Stomach smooth muscle (tissue), 2 donors: ENCODE data around the gene PHACTR2.
"Not testable (repeated sequence)": the region's sequence is repeated elsewhere in the genome, so short reads cannot be mapped to it uniquely, and the experiment has no call there.

Experiments used
- H3K27ac ChIP-seq: one replicate; pipeline ENCODE4 v1.7.0; 2013; ENCODE audit warnings: mild to moderate bottlenecking, low read length, inconsistent platforms
- H3K27me3 ChIP-seq, 2 donors: one replicate each; pipeline ENCODE4 v1.7.0; 2013; ENCODE audit warnings: low read length in 2 of 2; ENCODE audit not compliant: insufficient read depth in 2 of 2, control insufficient read depth in 1 of 2
- H3K36me3 ChIP-seq, 2 donors: one replicate each; pipeline ENCODE4 v1.7.0; 2013; ENCODE audit warnings: low read length in 2 of 2; ENCODE audit not compliant: control insufficient read depth in 2 of 2, insufficient read depth in 2 of 2
- H3K4me1 ChIP-seq: one replicate; pipeline ENCODE4 v1.7.0; 2013; ENCODE audit warnings: low read length; ENCODE audit not compliant: control insufficient read depth, insufficient read depth
- H3K4me3 ChIP-seq, 2 donors: one replicate each; pipeline ENCODE4 v1.7.0; 2013; ENCODE audit warnings: low read length in 2 of 2
- H3K9ac ChIP-seq, 2 donors: one replicate each; pipeline ENCODE4 v1.7.0; 2013; ENCODE audit warnings: low read length in 2 of 2, mild to moderate bottlenecking in 1 of 2
- H3K9me3 ChIP-seq, 2 donors: one replicate each; pipeline ENCODE4 v1.7.0; 2013; ENCODE audit warnings: low read length in 2 of 2; ENCODE audit not compliant: control insufficient read depth in 2 of 2
- donor health status: healthy.
- donor health status: Pancreatic carcinoma.

Gene PHACTR2

GRCh38 chr6:143721642-143722041 lies 43.9 kb downstream of the PHACTR2 start:
- no peak overlapping the region for H3K4me3 ChIP-seq
- no peaks in the 10 kb centered on the region for H3K9me3 ChIP-seq
- H3K4me1 ChIP-seq: peaks cover 3% of the 10 kb centered on the region
- H3K9ac ChIP-seq: no peak overlapping the region
- H3K27me3 ChIP-seq: no peaks in the 10 kb centered on the region
- H3K36me3 ChIP-seq: peaks cover 0 to 4% of the 10 kb centered on the region in 2 donors
- no peak overlapping the region for H3K27ac ChIP-seq

DNA sequence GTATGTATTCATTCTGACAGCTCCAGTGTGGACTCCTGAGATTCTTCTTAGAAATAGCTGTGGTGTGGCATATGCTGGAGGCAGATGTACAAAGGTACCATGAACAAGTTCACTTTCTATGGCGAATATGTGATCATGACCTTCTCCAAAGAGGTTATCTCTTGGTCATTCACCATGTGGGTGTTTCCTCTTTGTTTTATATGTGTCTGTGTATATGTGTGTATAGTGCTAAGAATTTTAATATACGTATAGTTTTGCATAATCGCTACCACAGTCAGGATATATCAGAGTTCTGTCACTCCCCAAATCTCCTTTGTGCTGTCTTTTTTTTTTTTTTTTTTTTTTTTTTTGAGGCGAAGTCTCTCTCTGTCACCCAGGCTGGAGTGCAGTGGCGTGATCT lies 47.1 kb downstream of the PHACTR2 start:
- no peaks in the 10 kb centered on the region for H3K4me1 ChIP-seq
- H3K27me3 ChIP-seq: no peaks in the 10 kb centered on the region
- peaks cover 0 to 2% of the 10 kb centered on the region in 2 donors for H3K36me3 ChIP-seq
- H3K9ac ChIP-seq: no peak overlapping the region
- no peak overlapping the region for H3K27ac ChIP-seq
- H3K9me3 ChIP-seq: no peaks in the 10 kb centered on the region
- H3K4me3 ChIP-seq: no peak overlapping the region

DNA sequence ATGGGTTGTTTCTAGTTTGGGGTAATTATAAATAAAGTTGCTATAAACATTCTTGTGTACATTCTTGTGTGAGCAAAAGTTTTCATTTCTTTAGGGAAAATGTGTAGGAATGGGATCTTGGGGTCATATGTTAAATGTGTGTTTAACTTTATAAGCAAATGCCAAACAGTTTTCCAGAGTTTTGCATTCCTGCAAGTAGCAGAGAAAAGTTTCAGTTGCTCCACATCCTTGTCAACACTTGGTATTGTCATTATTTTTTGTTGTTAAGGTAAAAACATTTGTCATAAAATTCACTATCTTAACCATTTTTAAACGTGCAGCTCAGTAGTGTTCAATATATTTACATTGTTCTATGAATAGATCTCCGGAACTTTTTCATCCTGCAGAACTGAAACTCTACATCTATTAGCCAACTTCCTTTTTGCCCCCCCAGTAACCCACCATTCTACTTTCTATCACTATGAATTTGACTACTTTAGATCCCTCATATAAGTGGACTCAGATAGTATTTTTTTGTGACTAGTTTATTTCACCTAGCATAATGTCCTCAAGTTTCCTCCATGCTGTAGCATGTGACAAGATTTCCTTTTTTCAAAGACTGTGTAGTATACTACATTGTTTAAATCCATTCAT lies 48.4 kb downstream of the PHACTR2 start:
- H3K27ac ChIP-seq: no peak overlapping the region
- H3K4me1 ChIP-seq: no peaks in the 10 kb centered on the region
- H3K9me3 ChIP-seq: no peaks in the 10 kb centered on the region
- H3K27me3 ChIP-seq: no peaks in the 10 kb centered on the region
- no peaks in the 10 kb centered on the region for H3K36me3 ChIP-seq
- H3K9ac ChIP-seq: no peak overlapping the region
- H3K4me3 ChIP-seq: no peak overlapping the region

DNA sequence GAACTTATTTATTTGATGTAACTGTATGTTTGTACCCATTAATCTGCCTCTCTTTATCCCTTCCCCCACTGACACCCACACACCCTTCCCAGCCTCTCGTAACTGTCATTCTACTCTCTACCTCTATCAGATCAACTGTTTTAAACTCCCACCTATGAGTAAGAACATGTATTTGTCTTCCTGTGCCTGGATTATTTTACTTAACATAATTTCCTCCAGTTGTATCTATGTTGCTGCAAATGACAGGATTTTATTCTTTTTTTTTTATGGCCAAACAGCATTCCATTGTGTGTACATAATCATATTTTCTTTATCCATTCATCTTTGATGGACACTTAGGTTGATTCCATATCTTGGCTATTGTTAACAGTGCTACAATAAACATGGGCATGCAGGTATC lies 49.3 kb downstream of the PHACTR2 start:
- H3K9me3 ChIP-seq: no peaks in the 10 kb centered on the region
- no peak overlapping the region for H3K9ac ChIP-seq
- no peaks in the 10 kb centered on the region for H3K36me3 ChIP-seq
- H3K4me3 ChIP-seq: no peak overlapping the region
- no peaks in the 10 kb centered on the region for H3K27me3 ChIP-seq
- no peaks in the 10 kb centered on the region for H3K4me1 ChIP-seq
- H3K27ac ChIP-seq: no peak overlapping the region

DNA sequence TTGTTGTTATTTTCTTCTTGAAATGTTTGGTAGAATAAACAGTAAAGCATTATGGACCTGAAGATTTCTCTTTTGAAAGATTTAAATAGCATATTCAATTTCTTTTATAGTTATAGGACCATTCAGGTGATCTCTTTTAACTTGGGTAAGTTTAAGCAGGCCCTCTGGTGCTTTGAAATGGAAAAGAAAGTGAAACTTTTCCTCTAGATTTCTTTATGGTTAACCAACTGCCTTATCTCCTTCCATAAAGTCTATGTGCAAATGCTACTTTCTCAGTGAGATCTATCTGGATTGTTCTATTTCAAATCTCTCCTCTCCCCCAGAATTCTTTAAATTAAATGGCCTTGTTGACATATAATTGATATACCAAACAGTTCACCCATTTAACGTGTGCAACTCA lies 54.0 kb downstream of the PHACTR2 start:
- no peak overlapping the region for H3K27ac ChIP-seq

DNA sequence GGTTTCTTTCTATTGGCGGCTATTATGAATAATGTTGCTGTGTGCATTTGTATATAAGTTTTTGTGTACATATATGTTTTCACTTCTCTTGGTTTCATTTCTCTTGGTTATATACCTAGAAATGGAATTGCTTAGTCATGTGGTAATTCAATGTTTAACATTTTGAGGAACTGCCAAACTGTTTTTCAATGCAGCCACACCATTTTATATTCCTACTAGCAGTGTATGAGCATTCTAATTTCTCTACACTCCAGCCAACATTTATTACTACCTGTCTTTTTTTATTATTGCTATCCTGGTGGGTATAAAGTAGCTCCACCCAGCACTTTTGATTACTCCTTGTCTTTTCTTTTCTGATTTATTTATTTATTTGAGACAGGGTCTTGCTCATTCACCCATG lies 54.8 kb downstream of the PHACTR2 start:
- Histone ChIP-seq H3K9me3 (no peaks in the 10 kb centered on the region), H3K27ac (no peak overlapping the region), H3K9ac (no peak overlapping the region), H3K4me3 (no peak overlapping the region), H3K36me3 (no peaks in the 10 kb centered on the region), H3K27me3 (no peaks in the 10 kb centered on the region), H3K4me1 (no peaks in the 10 kb centered on the region)

More for the DNA sequence above, 54.0 kb downstream of the PHACTR2 start:
- no peak overlapping the region for H3K4me3 ChIP-seq
- no peaks in the 10 kb centered on the region for H3K27me3 ChIP-seq
- no peaks in the 10 kb centered on the region for H3K9me3 ChIP-seq
- no peaks in the 10 kb centered on the region for H3K36me3 ChIP-seq
- H3K9ac ChIP-seq: no peak overlapping the region
- H3K4me1 ChIP-seq: no peaks in the 10 kb centered on the region

DNA sequence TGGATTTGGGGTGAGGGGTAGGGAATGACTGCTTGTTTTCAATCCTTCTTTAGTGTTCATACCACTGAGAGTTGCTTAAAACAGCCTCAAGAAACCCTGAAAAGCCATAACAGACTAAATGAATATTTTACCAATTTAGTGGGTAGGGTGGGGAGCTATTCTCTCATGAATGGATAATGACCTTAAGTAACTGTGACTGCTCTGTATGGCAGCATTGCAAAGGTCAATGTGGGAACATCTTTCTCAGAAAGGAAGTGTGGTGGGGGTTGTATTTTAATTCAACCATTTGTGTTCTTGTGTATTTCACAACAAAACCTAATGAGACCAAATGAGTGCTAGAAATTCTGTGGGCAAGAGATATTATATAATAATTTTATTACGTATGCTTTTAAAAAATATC lies 55.7 kb downstream of the PHACTR2 start:
- Histone ChIP-seq H3K27ac (no peak overlapping the region), H3K27me3 (no peaks in the 10 kb centered on the region), H3K9me3 (no peaks in the 10 kb centered on the region), H3K4me3 (no peak overlapping the region), H3K9ac (no peak overlapping the region), H3K36me3 (no peaks in the 10 kb centered on the region), H3K4me1 (no peaks in the 10 kb centered on the region)

DNA sequence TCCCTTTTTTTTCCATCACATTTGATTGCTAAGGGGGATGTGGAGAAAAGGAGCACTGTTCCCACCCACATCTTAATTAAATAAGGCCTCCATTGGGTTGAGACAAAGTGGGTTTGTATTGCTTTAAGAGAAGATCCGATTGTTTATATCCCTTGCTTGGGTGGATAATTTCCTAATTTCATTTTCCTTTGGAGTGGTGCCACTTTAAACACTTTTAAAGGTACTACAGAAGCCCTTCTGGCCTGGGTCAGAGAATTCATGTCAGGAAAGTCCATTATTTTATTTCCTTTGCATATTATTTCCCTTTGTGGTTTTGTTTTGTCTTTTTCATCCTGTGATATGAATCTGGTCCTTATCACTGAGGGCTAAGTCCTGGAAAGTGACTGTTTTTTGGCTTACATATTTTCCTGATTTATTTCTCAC lies 56.9 kb downstream of the PHACTR2 start:
- H3K27ac ChIP-seq: no peak overlapping the region
- H3K9ac ChIP-seq: no peak overlapping the region
- no peak overlapping the region for H3K4me3 ChIP-seq
- H3K9me3 ChIP-seq: no peaks in the 10 kb centered on the region
- H3K27me3 ChIP-seq: no peaks in the 10 kb centered on the region
- H3K36me3 ChIP-seq: no peaks in the 10 kb centered on the region
- no peaks in the 10 kb centered on the region for H3K4me1 ChIP-seq

DNA sequence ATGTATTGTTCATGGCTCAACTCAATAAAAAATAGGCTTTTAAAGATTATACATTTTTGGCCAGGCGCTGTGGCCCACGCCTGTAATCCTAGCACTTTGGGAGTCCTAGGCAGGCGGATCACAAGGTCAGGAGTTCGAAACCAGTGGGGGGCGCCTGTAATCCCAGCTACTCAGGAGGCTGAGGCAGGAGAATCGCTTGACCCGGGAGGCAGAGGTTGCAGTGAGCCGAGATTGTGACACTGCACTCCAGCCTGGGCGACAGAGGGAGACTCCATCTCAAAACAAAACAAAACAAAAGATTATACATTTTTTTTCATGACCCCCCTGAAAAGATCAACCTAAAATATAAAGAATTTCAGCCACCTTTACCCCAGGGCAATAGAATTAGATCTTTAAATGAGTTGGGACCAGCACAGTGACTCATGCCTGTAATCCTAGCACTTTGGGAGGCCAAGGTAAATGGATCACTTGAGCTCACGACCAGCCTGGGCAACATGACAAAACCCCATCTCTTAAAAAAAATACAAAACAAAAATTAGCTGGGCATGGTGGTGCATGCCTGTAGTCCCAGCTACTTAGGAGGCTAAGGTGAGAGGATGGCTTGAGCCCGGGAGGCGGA lies 60.4 kb downstream of the PHACTR2 start:
- not testable (repeated sequence) for H3K27ac ChIP-seq

DNA sequence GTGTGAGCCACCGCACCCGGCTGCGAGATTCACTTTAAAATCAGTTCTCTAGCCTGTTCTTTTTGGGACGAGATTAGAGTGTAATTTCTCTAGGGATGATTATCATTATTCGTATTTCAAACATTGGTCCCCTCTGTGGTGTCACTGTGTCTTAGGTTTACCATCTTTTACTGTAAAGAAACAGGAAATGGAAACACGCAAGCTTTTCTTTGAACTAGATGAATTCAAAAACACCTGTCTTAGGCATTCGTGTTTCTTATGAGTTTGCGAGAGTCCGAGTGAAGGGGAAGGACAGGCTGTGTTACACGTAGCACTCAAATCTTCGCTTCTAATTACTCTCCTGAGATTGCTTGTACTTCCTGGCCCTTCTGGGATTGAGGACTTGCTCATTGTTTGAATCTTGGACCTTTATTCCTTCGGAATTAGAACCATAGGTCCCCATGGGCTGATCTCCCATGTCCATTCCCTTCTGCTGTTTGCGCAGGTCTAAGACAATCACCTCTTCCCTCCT lies 61.6 kb downstream of the PHACTR2 start:
- Histone ChIP-seq H3K27ac (no peak overlapping the region), H3K27me3 (no peaks in the 10 kb centered on the region), H3K36me3 (no peaks in the 10 kb centered on the region), H3K9ac (no peak overlapping the region), H3K4me3 (no peak overlapping the region), H3K4me1 (peaks cover 22% of the 10 kb centered on the region), H3K9me3 (no peaks in the 10 kb centered on the region)

More for the DNA sequence above, 60.4 kb downstream of the PHACTR2 start:
- not testable (repeated sequence) for H3K4me3 ChIP-seq, H3K9me3 ChIP-seq, H3K36me3 ChIP-seq, H3K9ac ChIP-seq, H3K27me3 ChIP-seq
- H3K4me1 ChIP-seq: peaks cover 12% of the 10 kb centered on the region

GRCh38 chr6:143740213-143740612 lies 62.4 kb downstream of the PHACTR2 start:
- H3K4me1 ChIP-seq: peaks cover 30% of the 10 kb centered on the region
- H3K9ac ChIP-seq: no peak overlapping the region
- no peak overlapping the region for H3K27ac ChIP-seq
- no peaks in the 10 kb centered on the region for H3K36me3 ChIP-seq
- no peaks in the 10 kb centered on the region for H3K27me3 ChIP-seq
- H3K9me3 ChIP-seq: no peaks in the 10 kb centered on the region
- H3K4me3 ChIP-seq: no peak overlapping the region
